Activated CD4-positive, alpha-beta memory T cell treated with anti-CD3 and anti-CD28 coated beads for 36 hours (primary cell): ENCODE measurements around the gene HSD17B4. TPM values are rescaled to one million over a fixed set of nuclear protein-coding genes. Genes with fewer than 3 reads are reported as not detected.
"Not testable (repeated sequence)": the region's sequence is repeated elsewhere in the genome, so short reads cannot be mapped to it uniquely, and the experiment has no call there.

ENCODE experiments used
- CTCF ChIA-PET: fragments of 350-600 bp; sonication (Branson Sonifier 250); formaldehyde crosslinking; loops from one replicate; lab custom pipeline; 2021; ENCODE audit warnings: antibody characterized with exemption, inconsistent platforms; lab: Charles Lee
- POLR2A ChIA-PET: fragments of 350-600 bp; sonication (Branson Sonifier 250); formaldehyde crosslinking; loops from one replicate; lab custom pipeline; 2021; ENCODE audit warnings: antibody characterized with exemption; lab: Charles Lee
- DNase-seq: peaks from one replicate; pipeline ENCODE4 v3.0.0-alpha.2; 2020
- H3K27ac Mint-ChIP-seq: one replicate; pipeline ENCODE4 v1.8.0; 2021; ENCODE audit warnings: mixed read lengths
- H3K27me3 Mint-ChIP-seq: one replicate; pipeline ENCODE4 v1.8.0; 2021; ENCODE audit warnings: mixed read lengths
- H3K36me3 Mint-ChIP-seq: one replicate; pipeline ENCODE4 v1.8.0; 2021; ENCODE audit warnings: mixed read lengths
- H3K4me1 Mint-ChIP-seq: one replicate; pipeline ENCODE4 v1.8.0; 2021; ENCODE audit warnings: low read depth, mixed read lengths
- H3K4me3 Mint-ChIP-seq: one replicate; pipeline ENCODE4 v1.8.0; 2021; ENCODE audit warnings: mild to moderate bottlenecking, mixed read lengths
- H3K9me3 Mint-ChIP-seq: one replicate; pipeline ENCODE4 v1.8.0; 2021; ENCODE audit warnings: mixed read lengths
- intact Hi-C: fragments of 100-400 bp; cut with micrococcal nuclease; formaldehyde crosslinking; loops from one replicate; pipeline ENCODE4 v1.15.1; 2023
- total RNA-seq, 2 experiments: library from RNA; stranded (reverse); gene quantifications; one replicate each; pipeline ENCODE4 v1.2.3, GENCODE V29; 2021

Gene HSD17B4
- total RNA-seq, 2 experiments from 2014 or later, result 83.2 to 117 TPM

- H3K4me1 Mint-ChIP-seq, intact Hi-C loops, POLR2A ChIA-PET, CTCF ChIA-PET, H3K27ac Mint-ChIP-seq, DNase-seq, H3K4me3 Mint-ChIP-seq, H3K27me3 Mint-ChIP-seq: not testable (repeated sequence)
- Mint-ChIP-seq H3K36me3 (peaks cover 41% of the 10 kb centered on the region), H3K9me3 (peaks cover 21% of the 10 kb centered on the region)
These were observed 51.6 kb downstream of the HSD17B4 start for GRCh38 chr5:119503939-119504338.

- H3K27me3 Mint-ChIP-seq, result no peaks in the 10 kb centered on the region
- no peak overlapping the region for H3K4me3 Mint-ChIP-seq
- ChIA-PET POLR2A (no interaction called here), CTCF (no interaction called here)
- peaks cover 3% of the 10 kb centered on the region for H3K9me3 Mint-ChIP-seq
- H3K4me1 Mint-ChIP-seq, result no peaks in the 10 kb centered on the region
- no peak overlapping the region for H3K27ac Mint-ChIP-seq
- no peak for DNase-seq
- intact Hi-C loops, result no loop called here
- H3K36me3 Mint-ChIP-seq, result peaks cover 46% of the 10 kb centered on the region
These were observed 60.0 kb downstream of the HSD17B4 start for GRCh38 chr5:119512277-119512676.

GRCh38 chr5:119515192-119515591, 62.9 kb downstream of the HSD17B4 start:
- intact Hi-C loops, result no loop called here
- Mint-ChIP-seq H3K4me3 (no peak overlapping the region), H3K9me3 (peaks cover 3% of the 10 kb centered on the region), H3K27ac (no peak overlapping the region), H3K4me1 (no peaks in the 10 kb centered on the region), H3K36me3 (peaks cover 44% of the 10 kb centered on the region), H3K27me3 (no peaks in the 10 kb centered on the region)
- ChIA-PET CTCF (no interaction called here), POLR2A (no interaction called here)
- DNase-seq, result no peak

DNA sequence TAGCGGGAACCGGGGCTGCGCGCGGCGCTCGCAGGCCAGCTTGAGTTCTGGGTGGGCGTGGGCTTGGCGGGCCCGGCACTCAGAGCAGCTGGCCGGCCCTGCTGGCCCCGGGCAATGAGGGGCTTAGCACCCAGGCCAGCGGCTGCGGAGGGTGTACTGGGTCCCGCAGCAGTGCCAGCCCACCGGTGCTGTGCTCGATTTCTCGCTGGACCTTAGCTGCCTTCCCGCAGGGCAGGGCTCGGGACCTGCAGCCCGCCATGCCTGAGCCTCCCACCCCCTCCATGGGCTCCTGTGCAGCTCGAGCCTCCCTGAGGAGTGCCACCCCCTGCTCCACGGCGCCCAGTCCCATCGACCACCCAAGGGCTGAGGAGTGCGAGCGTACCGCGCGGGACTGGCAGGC, 64.8 kb downstream of the HSD17B4 start:
- H3K4me3 Mint-ChIP-seq, H3K27me3 Mint-ChIP-seq, DNase-seq, H3K4me1 Mint-ChIP-seq, H3K27ac Mint-ChIP-seq, CTCF ChIA-PET, H3K9me3 Mint-ChIP-seq, POLR2A ChIA-PET, intact Hi-C loops: not testable (repeated sequence)
- peaks cover 37% of the 10 kb centered on the region for H3K36me3 Mint-ChIP-seq

DNA sequence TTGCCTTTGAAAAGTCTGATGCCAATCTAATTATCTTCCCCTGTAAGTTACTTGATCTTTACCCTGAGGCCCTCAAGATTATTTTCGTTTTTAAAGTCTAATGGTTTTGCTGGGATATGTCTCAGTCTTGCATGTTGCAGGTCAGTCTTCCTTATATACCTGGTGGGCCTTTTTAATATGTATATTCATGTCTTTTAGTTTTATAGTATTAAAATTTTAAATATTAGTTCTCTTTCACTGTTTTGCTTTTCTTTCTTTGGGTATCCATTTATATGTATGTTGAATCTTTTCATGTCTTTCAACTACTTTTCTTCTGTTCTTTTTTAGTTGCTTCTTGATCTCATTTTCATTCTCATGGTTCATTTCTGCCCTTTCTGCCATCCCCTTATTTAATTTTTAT, 68.9 kb downstream of the HSD17B4 start:
- no peaks in the 10 kb centered on the region for H3K4me1 Mint-ChIP-seq
- H3K27me3 Mint-ChIP-seq, result no peaks in the 10 kb centered on the region
- ChIA-PET CTCF (no interaction called here), POLR2A (no interaction called here)
- no peaks in the 10 kb centered on the region for H3K9me3 Mint-ChIP-seq
- peaks cover 26% of the 10 kb centered on the region for H3K36me3 Mint-ChIP-seq
- no peak overlapping the region for H3K4me3 Mint-ChIP-seq
- H3K27ac Mint-ChIP-seq, result no peak overlapping the region
- DNase-seq, result no peak
- intact Hi-C loops, result no loop called here

DNA sequence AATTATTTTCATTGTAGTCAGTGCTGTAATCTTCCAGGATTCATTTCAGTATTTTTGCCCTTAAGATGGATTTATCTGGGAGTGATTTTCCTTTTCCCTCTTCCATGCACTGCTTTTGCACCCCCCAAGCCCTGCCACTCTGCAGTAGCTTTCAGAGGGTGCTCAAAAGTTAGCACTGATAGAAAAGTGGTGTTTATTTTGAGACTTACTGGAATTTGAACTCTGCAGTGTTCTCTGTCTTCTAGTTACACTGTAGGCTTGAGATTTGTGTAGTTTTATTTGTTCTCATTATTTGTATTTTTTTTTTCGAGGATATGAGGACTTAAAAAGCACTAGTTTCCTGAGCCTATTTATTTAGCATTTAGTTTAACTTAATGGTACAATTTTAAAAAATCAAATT, 70.5 kb downstream of the HSD17B4 start:
- Mint-ChIP-seq H3K4me3 (no peak overlapping the region), H3K9me3 (no peaks in the 10 kb centered on the region), H3K4me1 (no peaks in the 10 kb centered on the region), H3K36me3 (peaks cover 18% of the 10 kb centered on the region), H3K27me3 (no peaks in the 10 kb centered on the region), H3K27ac (no peak overlapping the region)
- intact Hi-C loops, result no loop called here
- POLR2A ChIA-PET, result no interaction called here
- CTCF ChIA-PET, result no interaction called here
- DNase-seq, result no peak

GRCh38 chr5:119524485-119524884, 72.2 kb downstream of the HSD17B4 start:
- H3K4me1 Mint-ChIP-seq, result no peaks in the 10 kb centered on the region
- H3K27ac Mint-ChIP-seq, result no peak overlapping the region
- H3K4me3 Mint-ChIP-seq, result no peak overlapping the region
- CTCF ChIA-PET, result no interaction called here
- DNase-seq, result no peak
- intact Hi-C loops, result no loop called here
- H3K36me3 Mint-ChIP-seq, result peaks cover 16% of the 10 kb centered on the region
- POLR2A ChIA-PET, result no interaction called here
- no peaks in the 10 kb centered on the region for H3K27me3 Mint-ChIP-seq
- no peaks in the 10 kb centered on the region for H3K9me3 Mint-ChIP-seq

GRCh38 chr5:119527351-119527750, 75.1 kb downstream of the HSD17B4 start:
- intact Hi-C loops, result no loop called here
- DNase-seq, result no peak
- POLR2A ChIA-PET, result no interaction called here
- Mint-ChIP-seq H3K36me3 (peaks cover 13% of the 10 kb centered on the region), H3K9me3 (no peaks in the 10 kb centered on the region), H3K4me3 (no peak overlapping the region), H3K27me3 (no peaks in the 10 kb centered on the region), H3K27ac (no peak overlapping the region), H3K4me1 (no peaks in the 10 kb centered on the region)
- CTCF ChIA-PET, result no interaction called here

DNA sequence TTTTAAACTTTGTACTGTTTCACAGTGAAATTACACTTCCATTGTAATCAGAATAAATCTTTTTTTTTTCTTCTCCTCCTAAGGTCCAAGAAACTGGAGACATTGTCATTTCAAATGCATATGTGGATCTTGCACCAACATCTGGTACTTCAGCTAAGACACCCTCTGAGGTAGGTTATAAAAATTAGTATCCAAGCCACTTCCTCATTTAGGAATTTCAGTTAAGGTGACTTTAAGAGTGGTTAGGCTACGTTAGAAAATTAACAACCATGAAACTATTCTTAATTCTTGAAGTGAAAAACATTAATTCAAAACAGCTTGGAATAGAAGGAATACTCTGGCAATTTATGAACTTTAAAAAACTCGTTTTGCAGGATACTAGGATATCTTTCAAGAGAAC, 77.5 kb downstream of the HSD17B4 start:
- Mint-ChIP-seq H3K27me3 (no peaks in the 10 kb centered on the region), H3K4me3 (no peak overlapping the region), H3K9me3 (no peaks in the 10 kb centered on the region), H3K36me3 (peaks cover 18% of the 10 kb centered on the region), H3K4me1 (no peaks in the 10 kb centered on the region), H3K27ac (no peak overlapping the region)
- DNase-seq, result no peak
- intact Hi-C loops, result no loop called here
- POLR2A ChIA-PET, result no interaction called here
- CTCF ChIA-PET, result interaction anchor here (0.9 kb wide), 1 partner anchor 542 kb away, joined by 4 read pairs; no protein-coding TSS in a partner anchor

DNA sequence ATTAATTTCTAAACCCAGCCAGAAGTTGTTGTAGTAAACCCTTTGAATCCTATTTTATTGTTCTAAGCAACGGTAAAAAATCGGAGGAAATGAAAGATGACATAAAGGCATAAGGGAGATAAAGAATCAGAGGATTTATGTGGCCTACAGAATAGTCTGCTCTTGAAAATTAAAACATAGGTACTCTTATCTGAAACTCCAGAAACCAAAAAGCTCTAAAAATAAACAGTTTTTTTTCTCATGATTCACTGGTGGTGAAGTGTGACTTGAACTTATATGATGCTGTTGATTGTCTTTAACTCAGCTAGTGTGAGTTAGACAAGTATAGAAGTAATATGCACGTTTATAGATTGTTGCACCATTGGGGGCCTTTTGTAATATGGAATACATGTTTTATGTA, 80.3 kb downstream of the HSD17B4 start:
- peaks cover 17% of the 10 kb centered on the region for H3K36me3 Mint-ChIP-seq
- no peak overlapping the region for H3K27ac Mint-ChIP-seq
- no peak overlapping the region for H3K4me3 Mint-ChIP-seq
- no peak for DNase-seq
- H3K27me3 Mint-ChIP-seq, result no peaks in the 10 kb centered on the region
- ChIA-PET POLR2A (no interaction called here), CTCF (no interaction called here)
- H3K4me1 Mint-ChIP-seq, result no peaks in the 10 kb centered on the region
- H3K9me3 Mint-ChIP-seq, result no peaks in the 10 kb centered on the region
- intact Hi-C loops, result no loop called here

GRCh38 chr5:119537704-119538103, 85.4 kb downstream of the HSD17B4 start:
- ChIA-PET CTCF (no interaction called here), POLR2A (no interaction called here)
- Mint-ChIP-seq H3K36me3 (peaks cover 23% of the 10 kb centered on the region), H3K9me3 (no peaks in the 10 kb centered on the region), H3K4me1 (peaks cover 3% of the 10 kb centered on the region), H3K4me3 (no peak overlapping the region), H3K27me3 (no peaks in the 10 kb centered on the region), H3K27ac (no peak overlapping the region)
- DNase-seq, result peak; percentile 17
- intact Hi-C loops, result no loop called here

DNA sequence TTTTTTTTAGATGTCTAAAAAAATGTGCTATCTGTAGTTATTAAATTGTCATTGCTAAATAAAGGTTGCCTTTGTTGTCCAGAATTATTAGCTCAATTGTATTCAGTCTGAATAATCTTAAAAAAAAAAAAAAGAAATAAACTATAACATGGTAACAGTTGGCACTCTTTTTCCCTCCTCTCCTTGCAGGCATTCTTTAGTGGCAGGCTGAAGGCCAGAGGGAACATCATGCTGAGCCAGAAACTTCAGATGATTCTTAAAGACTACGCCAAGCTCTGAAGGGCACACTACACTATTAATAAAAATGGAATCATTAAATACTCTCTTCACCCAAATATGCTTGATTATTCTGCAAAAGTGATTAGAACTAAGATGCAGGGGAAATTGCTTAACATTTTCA, 89.4 kb downstream of the HSD17B4 start:
- Mint-ChIP-seq H3K4me1 (peaks cover 3% of the 10 kb centered on the region), H3K27me3 (no peaks in the 10 kb centered on the region), H3K9me3 (no peaks in the 10 kb centered on the region), H3K4me3 (no peak overlapping the region), H3K36me3 (peaks cover 21% of the 10 kb centered on the region), H3K27ac (no peak overlapping the region)
- ChIA-PET POLR2A (no interaction called here), CTCF (no interaction called here)
- intact Hi-C loops, result no loop called here
- DNase-seq, result no peak

DNA sequence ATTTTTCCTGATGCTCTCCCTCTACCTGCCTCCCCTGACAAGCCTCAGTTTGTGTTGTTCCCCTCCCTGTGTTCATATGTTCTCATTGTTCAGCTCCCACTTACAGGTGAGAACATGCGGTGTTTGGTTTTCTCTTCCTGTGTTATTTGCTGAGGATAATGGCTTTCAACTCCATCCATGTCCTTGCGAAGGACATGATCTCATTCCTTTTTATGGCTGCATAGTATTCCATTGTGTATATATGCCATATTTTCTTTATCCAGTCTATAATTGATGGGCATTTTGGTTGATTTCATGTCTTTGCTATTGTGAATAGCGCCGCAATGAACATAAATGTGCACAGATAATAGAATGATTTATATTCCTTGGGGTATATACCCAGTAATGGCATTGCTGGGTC, 99.5 kb downstream of the HSD17B4 start:
- DNase-seq, result no peak
- POLR2A ChIA-PET, result no interaction called here
- no peaks in the 10 kb centered on the region for H3K27me3 Mint-ChIP-seq
- H3K9me3 Mint-ChIP-seq, result peaks cover 3% of the 10 kb centered on the region
- H3K4me3 Mint-ChIP-seq, result no peak overlapping the region
- no peaks in the 10 kb centered on the region for H3K4me1 Mint-ChIP-seq
- CTCF ChIA-PET, result no interaction called here
- no peak overlapping the region for H3K27ac Mint-ChIP-seq
- intact Hi-C loops, result no loop called here
- H3K36me3 Mint-ChIP-seq, result peaks cover 4% of the 10 kb centered on the region
